Spleen (tissue), 7 donors: ENCODE measurements around the gene KDM2B.

Experiments used
- POLR2A ChIP-seq, 3 donors: fragments of 450-650 bp; IDR thresholded peaks; one replicate each; pipeline ENCODE4 v1.5.1; 2017; ENCODE audit warnings: antibody characterized with exemption in 3 of 3, mild to moderate bottlenecking in 1 of 3
- TF ChIP-seq, protein P1 (sequence below), 11 experiments: fragments of 200-600 bp in 7 of 11; fragments of 450-650 bp in 4 of 11; sonication (generic) in 4 of 11; IDR thresholded peaks in 8 of 11; conservative IDR thresholded peaks in 3 of 11; 1 replicate in 7 of 11; 2 replicates in 4 of 11; pipeline versions ENCODE4 v1.4.0 to v1.8.0; 2016 to 2021; ENCODE audit warnings: antibody characterized with exemption in 11 of 11, inconsistent platforms in 4 of 11, mild to moderate bottlenecking in 1 of 11
- donor health status: DM: no; HTN: no; CAD: no; lungs with moderate emphysema.
- donor health status: DM: no; HTN: no; CAD: no.
- donor health status: DM: no; HTN: no; CAD: no.

DNA sequence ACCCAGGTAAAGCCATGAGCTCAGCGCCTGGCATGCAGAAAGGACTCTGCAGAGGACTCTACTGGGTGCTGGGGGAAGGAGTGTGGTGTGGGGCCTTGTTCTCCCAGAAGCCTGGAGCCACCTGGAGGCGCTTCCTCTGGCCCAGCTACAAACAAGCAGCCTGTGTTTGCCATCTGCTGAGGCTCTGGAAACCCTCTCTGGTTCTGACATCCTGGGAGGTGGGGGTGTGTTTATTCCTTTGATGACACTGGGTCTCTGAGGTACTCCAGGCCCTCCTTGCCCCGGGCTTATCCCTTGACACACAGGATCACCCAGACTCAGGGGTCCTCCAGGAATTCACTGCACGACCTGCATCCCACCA is 136.0 kb downstream of the KDM2B start:
- no peak for TF ChIP-seq POLR2A (IDR thresholded peaks at IDR 0.05)
- TF ChIP-seq, protein P1, sequence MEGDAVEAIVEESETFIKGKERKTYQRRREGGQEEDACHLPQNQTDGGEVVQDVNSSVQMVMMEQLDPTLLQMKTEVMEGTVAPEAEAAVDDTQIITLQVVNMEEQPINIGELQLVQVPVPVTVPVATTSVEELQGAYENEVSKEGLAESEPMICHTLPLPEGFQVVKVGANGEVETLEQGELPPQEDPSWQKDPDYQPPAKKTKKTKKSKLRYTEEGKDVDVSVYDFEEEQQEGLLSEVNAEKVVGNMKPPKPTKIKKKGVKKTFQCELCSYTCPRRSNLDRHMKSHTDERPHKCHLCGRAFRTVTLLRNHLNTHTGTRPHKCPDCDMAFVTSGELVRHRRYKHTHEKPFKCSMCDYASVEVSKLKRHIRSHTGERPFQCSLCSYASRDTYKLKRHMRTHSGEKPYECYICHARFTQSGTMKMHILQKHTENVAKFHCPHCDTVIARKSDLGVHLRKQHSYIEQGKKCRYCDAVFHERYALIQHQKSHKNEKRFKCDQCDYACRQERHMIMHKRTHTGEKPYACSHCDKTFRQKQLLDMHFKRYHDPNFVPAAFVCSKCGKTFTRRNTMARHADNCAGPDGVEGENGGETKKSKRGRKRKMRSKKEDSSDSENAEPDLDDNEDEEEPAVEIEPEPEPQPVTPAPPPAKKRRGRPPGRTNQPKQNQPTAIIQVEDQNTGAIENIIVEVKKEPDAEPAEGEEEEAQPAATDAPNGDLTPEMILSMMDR (IDR thresholded peaks at IDR 0.05 in 8 of 11, conservative IDR thresholded peaks at IDR 0.05 in 3 of 11) = no peak
